K562 (cell line): ENCODE data around the gene SF3B1. TPM values are rescaled to one million over a fixed set of nuclear protein-coding genes. Genes with fewer than 3 reads are reported as not detected.

Experiments used
- ATAC-seq: fragments of 200-7000 bp; cut with Tn5 transposase; 3 replicates; pipeline ENCODE4 v1.9.1; 2020; ENCODE audit warnings: moderate library complexity
- BruUV-seq: library from RNA; stranded (reverse); fragments of 400-500 nt; replicated peaks from 2 replicates; lab custom pipeline; 2021; lab: Mats Ljungman, UMichigan
- CTCF ChIA-PET: fragments of 300-600 bp; formaldehyde crosslinking; extraction: SDS; loops from one replicate; lab custom pipeline; 2021; ENCODE audit warnings: low intra/inter-chr PET ratio; lab: Yijun Ruan, JAX
- POLR2A ChIA-PET: fragments of 300-600, 350-650 bp; sonication (Branson Sonifier 250); formaldehyde crosslinking; extraction: SDS; loops from one replicate; lab custom pipeline; 2021; ENCODE audit warnings: antibody characterized with exemption, inconsistent platforms; lab: Yijun Ruan, JAX
- DNase-seq, 4 experiments: peaks; one replicate each; pipeline versions ENCODE4 v3.0.0 to v3.0.0-alpha.2; 2011 to 2018; ENCODE audit warnings: low spot score in 3 of 4, mixed read lengths in 3 of 4; ENCODE audit errors: extremely low read depth in 1 of 4
- FAIRE-seq: peaks from 2 replicates; lab custom pipeline; 2011; peaks lifted over from hg19 to GRCh38; lab: Jason Lieb, UNC
- H2AFZ ChIP-seq: 2 replicates; pipeline ENCODE4 v1.6.0; 2011; ENCODE audit warnings: low read depth, low read length, control low read depth, inconsistent platforms
- H3K27ac ChIP-seq: fragments of 200-600 bp; 3 replicates; pipeline ENCODE4 v1.8.0; 2011; ENCODE audit warnings: low read depth, mild to moderate bottlenecking, control low read depth, inconsistent platforms, low read length, moderate library complexity, mixed read lengths; ENCODE audit errors: extremely low read depth
- H3K27me3 ChIP-seq, 2 experiments: fragments of 300-600 bp in 1 of 2; 2 replicates in 1 of 2; 3 replicates in 1 of 2; pipeline versions ENCODE4 v1.6.0 to v1.8.0; 2011; ENCODE audit warnings: inconsistent platforms in 2 of 2, low read length in 2 of 2, mild to moderate bottlenecking in 1 of 2, mixed read lengths in 1 of 2, moderate library complexity in 1 of 2; ENCODE audit not compliant: control insufficient read depth in 2 of 2, insufficient read depth in 2 of 2
- H3K36me3 ChIP-seq: fragments of 300-600 bp; 3 replicates; pipeline ENCODE4 v1.8.0; 2011; ENCODE audit warnings: mild to moderate bottlenecking, low read length, inconsistent platforms; ENCODE audit not compliant: control insufficient read depth, insufficient read depth
- H3K4me1 ChIP-seq, 2 experiments: fragments of 200-600 bp in 1 of 2; replicated peaks in 1 of 2; 2 replicates in 1 of 2; 3 replicates in 1 of 2; pipeline versions ENCODE4 v1.5.1 to v1.8.0; 2011; ENCODE audit warnings: inconsistent platforms in 2 of 2, low read length in 2 of 2, mild to moderate bottlenecking in 1 of 2, mixed read lengths in 1 of 2, moderate library complexity in 1 of 2; ENCODE audit not compliant: control insufficient read depth in 2 of 2, insufficient read depth in 2 of 2
- H3K4me2 ChIP-seq: 2 replicates; pipeline ENCODE4 v1.6.1; 2011; ENCODE audit warnings: low read length, control low read depth, inconsistent platforms, mixed read lengths; ENCODE audit not compliant: insufficient read depth
- H3K4me3 ChIP-seq: fragments of 200-600 bp; sonication (generic), shearing (Covaris generic); 2 replicates; pipeline ENCODE4 v1.5.1; 2016; ENCODE audit warnings: control low read depth, inconsistent platforms
- H3K79me2 ChIP-seq: fragments of 200-600 bp; 3 replicates; pipeline ENCODE4 v1.8.0; 2011; ENCODE audit warnings: low read length, inconsistent platforms; ENCODE audit not compliant: control insufficient read depth, insufficient read depth
- H3K9ac ChIP-seq, 2 experiments: 2 replicates each; pipeline versions ENCODE4 v1.6.0 to v1.6.1; 2011; ENCODE audit warnings: low read depth in 2 of 2, low read length in 2 of 2, control low read depth in 1 of 2, inconsistent platforms in 1 of 2, mild to moderate bottlenecking in 1 of 2, mixed read lengths in 1 of 2; ENCODE audit not compliant: insufficient read depth in 1 of 2
- H3K9me1 ChIP-seq: one replicate; pipeline ENCODE4 v1.6.0; 2011; ENCODE audit warnings: inconsistent platforms, mild to moderate bottlenecking, low read length, moderate library complexity; ENCODE audit not compliant: control insufficient read depth, insufficient read depth
- H3K9me3 ChIP-seq: replicated peaks from 2 replicates; pipeline ENCODE4 v1.5.1; 2011; ENCODE audit warnings: low read depth, low read length, inconsistent platforms; ENCODE audit not compliant: control insufficient read depth, insufficient read depth
- H4K20me1 ChIP-seq: replicated peaks from 2 replicates; pipeline ENCODE4 v1.6.1; 2011; ENCODE audit warnings: low read length, inconsistent platforms, mixed read lengths; ENCODE audit not compliant: control insufficient read depth, insufficient read depth
- CHD4 ChIP-seq: fragments of 200-600 bp; sonication (generic); IDR thresholded peaks from 3 replicates; pipeline ENCODE4 v1.6.1; 2012; ENCODE audit warnings: low read depth, mild to moderate bottlenecking, mixed read lengths, low read length, inconsistent platforms; ENCODE audit not compliant: insufficient read depth, insufficient replicate concordance, poor library complexity, severe bottlenecking
- FOXP1 ChIP-seq: sonication (generic); formaldehyde crosslinking; IDR thresholded peaks from 2 replicates; pipeline ENCODE4 v1.8.0; 2022; ENCODE audit warnings: mild to moderate bottlenecking, missing genetic modification reagents
- HEY1 ChIP-seq: fragments of 250-450 bp; sonication (Bioruptor Pico); IDR thresholded peaks from 2 replicates; pipeline ENCODE4 v1.5.0; 2020; ENCODE audit warnings: mild to moderate bottlenecking, moderate library complexity, borderline replicate concordance
- SOX6 ChIP-seq: fragments of 450-650 bp; IDR thresholded peaks from 2 replicates; pipeline ENCODE4 v1.6.1; 2014; ENCODE audit warnings: mild to moderate bottlenecking
- TCF7L2 ChIP-seq: fragments of 150-350 bp; IDR thresholded peaks from 2 replicates; pipeline ENCODE4 v1.6.1; 2016; ENCODE audit warnings: low read depth, mild to moderate bottlenecking, low read length, moderate library complexity
- ZNF695 ChIP-seq: fragments of 450-650 bp; formaldehyde crosslinking; IDR thresholded peaks from 2 replicates; pipeline ENCODE4 v1.4.0; 2020; ENCODE audit warnings: mild to moderate bottlenecking, moderate library complexity
- ZNF77 ChIP-seq: fragments of 250-450 bp; sonication (Bioruptor Pico); IDR thresholded peaks from 2 replicates; pipeline ENCODE4 v1.5.0; 2020
- whole genome bisulfite sequencing: fragments of 100-300 bp; shearing (Covaris generic); methylation state at CpG from one replicate; pipeline ENCODE4 v1.1.6; 2016; ENCODE audit warnings: low coverage, mixed read lengths; ENCODE audit not compliant: insufficient coverage; ENCODE audit errors: missing lambda C conversion rate; 5-methylcytosine and 5-hydroxymethylcytosine counted together
- in situ Hi-C: fragments of 300-500 bp; cut with MboI; formaldehyde crosslinking; loops from 4 replicates; pipeline ENCODE4 v1.15.0; 2018; ENCODE audit warnings: inconsistent platforms, mixed read lengths
- intact Hi-C: fragments of 100-400 bp; cut with micrococcal nuclease; formaldehyde crosslinking; loops from 2 replicates; pipeline ENCODE4 v1.14.2; 2022
- polyA plus RNA-seq, 8 experiments: library from polyadenylated mRNA; depleted of rRNA in 4 of 8; stranded (reverse) in 5 of 8; unstranded in 3 of 8; fragments of >200 nt; fragmentation: Nextera tagmentation in 2 of 8; fragmentation: Illumina TruSeq in 1 of 8; extraction: Ambion mirVana in 2 of 8; extraction: Trizol in 1 of 8; gene quantifications; 2 replicates each; pipeline versions ENCODE4 v1.2.1 to v1.2.3, GENCODE V29; 2011 to 2014; ENCODE audit warnings: inconsistent platforms in 1 of 8, missing spikeins in 1 of 8
- total RNA-seq, 7 experiments: library from RNA; depleted of rRNA in 6 of 7; stranded (reverse); fragments of >200 nt in 6 of 7; fragmentation: Illumina TruSeq in 2 of 7; extraction: Trizol in 2 of 7; gene quantifications; 2 replicates each; pipeline versions ENCODE4 v1.2.1 to v1.2.3, GENCODE V29; 2011 to 2021; ENCODE audit warnings: low replicate concordance in 1 of 7
- TF ChIP-seq, protein P1 (sequence below), 2 experiments: fragments of 150-350 bp in 1 of 2; IDR thresholded peaks; 2 replicates each; pipeline ENCODE4 v1.6.1; 2012 to 2016; ENCODE audit warnings: low read depth in 2 of 2, low read length in 2 of 2, mild to moderate bottlenecking in 1 of 2, moderate library complexity in 1 of 2
- TF ChIP-seq, protein P2 (sequence below): sonication (generic); formaldehyde crosslinking; IDR thresholded peaks from 2 replicates; pipeline ENCODE4 v1.5.0; 2020; ENCODE audit warnings: missing genetic modification reagents

Gene SF3B1
- total and polyA plus RNA-seq, 9 of the 15 experiments (the other 6 are each of a cell fraction or from before 2014, with no cell fraction given) = 96.2 to 377 (median 177) TPM

DNA sequence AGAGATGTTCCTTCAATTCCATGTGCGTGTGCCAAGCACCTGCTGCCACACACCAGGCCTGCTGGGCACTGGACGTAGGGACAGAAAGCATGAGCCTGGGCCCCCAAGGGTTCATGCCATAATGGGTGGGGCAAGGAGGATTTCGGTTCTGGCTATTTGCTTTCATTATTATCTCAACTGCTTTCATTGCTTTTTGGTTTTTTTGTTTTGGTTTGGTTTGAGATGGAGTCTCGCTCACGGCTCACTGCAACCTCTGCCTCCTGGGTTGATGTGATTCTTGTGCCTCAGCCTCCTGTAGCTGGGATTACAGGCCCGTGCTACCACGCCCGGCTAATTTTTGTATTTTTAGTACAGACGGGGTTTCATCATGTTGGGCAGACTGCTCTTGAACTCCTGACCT, 57.2 kb downstream of the SF3B1 start:
- DNase-seq (no peak), ATAC-seq (no peak), FAIRE-seq (no peak)
- no peaks in the 10 kb centered on the region for H4K20me1 ChIP-seq
- intact Hi-C loops = loop anchor here (1.0 to 10.0 kb wide), 3 partner anchors 186 to 303 kb away; no protein-coding TSS in a partner anchor
- H3K27ac ChIP-seq = no peak overlapping the region
- H3K9ac ChIP-seq = no peak overlapping the region
- no peak overlapping the region for H2AFZ ChIP-seq
- no peak for TF ChIP-seq FOXP1 (CRISPR knock-in tag)
- TF ChIP-seq HEY1 = no peak
- no peak for TF ChIP-seq SOX6
- BruUV-seq = no TSS peak
- CTCF ChIA-PET = interaction anchor here (0.6 to 1.6 kb wide), 5 partner anchors 186 to 366 kb away, joined by 3 to 12 read pairs (median 5); no protein-coding TSS in a partner anchor
- POLR2A ChIA-PET = no interaction called here
- no peaks in the 10 kb centered on the region; a peak in 1 of 5 replicates for H3K4me1 ChIP-seq
- WGBS = 2% methylated on average over 9 of the region's 9 CpGs
- no peaks in the 10 kb centered on the region for H3K9me1 ChIP-seq
- no peak overlapping the region for H3K4me3 ChIP-seq
- H3K27me3 ChIP-seq = peaks cover 3 to 28% of the 10 kb centered on the region in 2 experiments; a peak in 3 of 5 replicates
- in situ Hi-C loops = loop anchor here (25.0 kb wide), 1 partner anchor 385 kb away; no protein-coding TSS in a partner anchor
- no peak overlapping the region for H3K4me2 ChIP-seq
- H3K9me3 ChIP-seq = no peaks in the 10 kb centered on the region
- H3K36me3 ChIP-seq = no peaks in the 10 kb centered on the region
- H3K79me2 ChIP-seq = no peaks in the 10 kb centered on the region

DNA sequence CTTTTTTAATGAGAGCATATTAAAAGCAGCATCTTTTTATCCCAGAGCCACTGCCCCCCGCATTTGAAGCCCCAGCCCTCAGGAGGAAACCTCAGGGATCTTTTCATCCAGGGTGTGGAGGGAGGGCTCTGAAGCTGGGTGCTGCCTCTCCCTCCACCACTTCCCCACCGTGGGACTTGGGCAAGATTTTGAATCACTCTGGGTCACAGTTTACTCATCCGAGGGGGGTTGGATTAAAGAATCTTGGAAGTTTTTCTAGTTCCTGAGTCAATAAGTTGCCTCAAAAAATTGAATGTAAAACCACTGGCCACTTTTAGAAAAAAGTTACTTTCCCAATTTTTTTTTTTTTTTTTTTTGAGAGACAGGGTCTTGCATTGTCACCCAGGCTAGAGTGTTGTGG, 62.2 kb downstream of the SF3B1 start:
- FAIRE-seq (no peak), ATAC-seq (no peak), DNase-seq (no peak)
- TF ChIP-seq, protein P1, sequence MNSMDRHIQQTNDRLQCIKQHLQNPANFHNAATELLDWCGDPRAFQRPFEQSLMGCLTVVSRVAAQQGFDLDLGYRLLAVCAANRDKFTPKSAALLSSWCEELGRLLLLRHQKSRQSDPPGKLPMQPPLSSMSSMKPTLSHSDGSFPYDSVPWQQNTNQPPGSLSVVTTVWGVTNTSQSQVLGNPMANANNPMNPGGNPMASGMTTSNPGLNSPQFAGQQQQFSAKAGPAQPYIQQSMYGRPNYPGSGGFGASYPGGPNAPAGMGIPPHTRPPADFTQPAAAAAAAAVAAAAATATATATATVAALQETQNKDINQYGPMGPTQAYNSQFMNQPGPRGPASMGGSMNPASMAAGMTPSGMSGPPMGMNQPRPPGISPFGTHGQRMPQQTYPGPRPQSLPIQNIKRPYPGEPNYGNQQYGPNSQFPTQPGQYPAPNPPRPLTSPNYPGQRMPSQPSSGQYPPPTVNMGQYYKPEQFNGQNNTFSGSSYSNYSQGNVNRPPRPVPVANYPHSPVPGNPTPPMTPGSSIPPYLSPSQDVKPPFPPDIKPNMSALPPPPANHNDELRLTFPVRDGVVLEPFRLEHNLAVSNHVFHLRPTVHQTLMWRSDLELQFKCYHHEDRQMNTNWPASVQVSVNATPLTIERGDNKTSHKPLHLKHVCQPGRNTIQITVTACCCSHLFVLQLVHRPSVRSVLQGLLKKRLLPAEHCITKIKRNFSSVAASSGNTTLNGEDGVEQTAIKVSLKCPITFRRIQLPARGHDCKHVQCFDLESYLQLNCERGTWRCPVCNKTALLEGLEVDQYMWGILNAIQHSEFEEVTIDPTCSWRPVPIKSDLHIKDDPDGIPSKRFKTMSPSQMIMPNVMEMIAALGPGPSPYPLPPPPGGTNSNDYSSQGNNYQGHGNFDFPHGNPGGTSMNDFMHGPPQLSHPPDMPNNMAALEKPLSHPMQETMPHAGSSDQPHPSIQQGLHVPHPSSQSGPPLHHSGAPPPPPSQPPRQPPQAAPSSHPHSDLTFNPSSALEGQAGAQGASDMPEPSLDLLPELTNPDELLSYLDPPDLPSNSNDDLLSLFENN (IDR thresholded peaks at IDR 0.05; ENCODE audit: low read depth in 2 of 2, low read length in 2 of 2) = no peak
- TF ChIP-seq CHD4 (no peak), TCF7L2 (no peak), ZNF695 (CRISPR knock-in tag) (no peak), ZNF77 (CRISPR knock-in tag) (no peak)
- TF ChIP-seq, protein P2, sequence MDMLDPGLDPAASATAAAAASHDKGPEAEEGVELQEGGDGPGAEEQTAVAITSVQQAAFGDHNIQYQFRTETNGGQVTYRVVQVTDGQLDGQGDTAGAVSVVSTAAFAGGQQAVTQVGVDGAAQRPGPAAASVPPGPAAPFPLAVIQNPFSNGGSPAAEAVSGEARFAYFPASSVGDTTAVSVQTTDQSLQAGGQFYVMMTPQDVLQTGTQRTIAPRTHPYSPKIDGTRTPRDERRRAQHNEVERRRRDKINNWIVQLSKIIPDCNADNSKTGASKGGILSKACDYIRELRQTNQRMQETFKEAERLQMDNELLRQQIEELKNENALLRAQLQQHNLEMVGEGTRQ (CRISPR knock-in tag) = no peak
- POLR2A ChIA-PET = no interaction called here
- no peak overlapping the region for H3K4me2 ChIP-seq
- no TSS peak for BruUV-seq
- intact Hi-C loops = loop anchor here (10.0 kb wide), 1 partner anchor 298 kb away; no protein-coding TSS in a partner anchor
- WGBS = 0% methylated on average over 3 of the region's 3 CpGs
- peaks cover 0 to 7% of the 10 kb centered on the region in 2 experiments; a peak in 1 of 5 replicates for H3K4me1 ChIP-seq
- H3K27me3 ChIP-seq = peaks cover 2 to 34% of the 10 kb centered on the region in 2 experiments; a peak in 2 of 5 replicates
- H3K9me1 ChIP-seq = no peaks in the 10 kb centered on the region
- in situ Hi-C loops = no loop called here
- CTCF ChIA-PET = no interaction called here
- H2AFZ ChIP-seq = no peak overlapping the region
- no peak overlapping the region for H3K4me3 ChIP-seq
- H4K20me1 ChIP-seq = no peaks in the 10 kb centered on the region
- H3K9me3 ChIP-seq = no peaks in the 10 kb centered on the region
- no peaks in the 10 kb centered on the region for H3K36me3 ChIP-seq
- no peak overlapping the region for H3K9ac ChIP-seq
- H3K27ac ChIP-seq = no peak overlapping the region
- no peaks in the 10 kb centered on the region for H3K79me2 ChIP-seq
